Heart right ventricle (tissue), 16 donors: Measurements from ENCODE around the gene DHRS13. TPM values are rescaled to one million over a fixed set of nuclear protein-coding genes. Genes with fewer than 3 reads are reported as not detected.
A peak's percentile ranks its signal among the peaks of the same experiment; 100 is the strongest.
"Not testable (repeated sequence)": the region's sequence is repeated elsewhere in the genome, so short reads cannot be mapped to it uniquely, and the experiment has no call there.

Experiments used
- ATAC-seq, 8 donors: fragments of 200-7000 bp; cut with Tn5 transposase; one replicate each; pipeline ENCODE4 v1.9.1; 2020; ENCODE audit warnings: mild to moderate bottlenecking in 8 of 8, moderate library complexity in 8 of 8, moderate number of reproducible peaks in 1 of 8
- DNase-seq, 2 donors: peaks; one replicate each; pipeline ENCODE4 v3.0.0-alpha.2; 2020
- H3K27ac ChIP-seq, 10 donors: fragments of 200-600 bp; sonication (generic) in 2 of 10; one replicate each; pipeline versions ENCODE4 v1.5.0 to v1.8.0; 2020 to 2022; ENCODE audit warnings: mild to moderate bottlenecking in 3 of 10
- H3K27me3 ChIP-seq, 7 donors: fragments of 200-600 bp; one replicate each; pipeline ENCODE4 v1.8.0; 2021 to 2022; ENCODE audit warnings: mild to moderate bottlenecking in 2 of 7
- H3K36me3 ChIP-seq, 9 donors: fragments of 200-600 bp; sonication (generic) in 1 of 9; one replicate each; pipeline versions ENCODE4 v1.5.0 to v1.8.0; 2020 to 2022; ENCODE audit warnings: mild to moderate bottlenecking in 2 of 9
- H3K4me1 ChIP-seq, 9 donors: fragments of 200-600 bp; sonication (generic) in 1 of 9; one replicate each; pipeline versions ENCODE4 v1.5.0 to v1.8.0; 2020 to 2022; ENCODE audit warnings: mild to moderate bottlenecking in 4 of 9
- H3K4me3 ChIP-seq, 10 donors: fragments of 200-600 bp; sonication (generic) in 2 of 10; one replicate each; pipeline versions ENCODE4 v1.5.0 to v1.8.0; 2020 to 2022; ENCODE audit warnings: mild to moderate bottlenecking in 7 of 10, moderate library complexity in 2 of 10
- H3K9me3 ChIP-seq, 11 donors: fragments of 200-600 bp in 10 of 11; sonication (generic) in 2 of 11; one replicate each; pipeline versions ENCODE4 v1.5.0 to v1.8.0; 2013 to 2022; ENCODE audit warnings: mild to moderate bottlenecking in 2 of 11, control low read depth in 1 of 11, moderate library complexity in 1 of 11
- CTCF ChIP-seq, 9 donors: fragments of 200-600 bp; sonication (generic) in 2 of 9; IDR thresholded peaks; one replicate each; pipeline versions ENCODE4 v1.5.0 to v1.8.0; 2021 to 2022; ENCODE audit warnings: antibody characterized with exemption in 9 of 9, mild to moderate bottlenecking in 5 of 9, moderate library complexity in 1 of 9
- WGBS, 2 donors: extraction: QIAGEN DNeasy Blood & Tissue Kit; methylation state at CpG; one replicate each; pipeline ENCODE4 v1.1.7; 2013; ENCODE audit warnings: inconsistent platforms in 1 of 2; 5-methylcytosine and 5-hydroxymethylcytosine counted together
- intact Hi-C, 10 donors: fragments of 100-400 bp; cut with DNase I; formaldehyde crosslinking; loops; one replicate each; pipeline versions ENCODE4 v1.11.1 to v1.14.2; 2022
- polyA plus RNA-seq, 2 donors: library from polyadenylated mRNA; stranded (reverse); fragments of 200-250 nt; gene quantifications; one replicate each; pipeline ENCODE4 v1.2.3, GENCODE V29; 2013
- total RNA-seq, 10 donors: library from RNA; stranded (reverse); fragmentation: NEBNext Ultra II Directional in 3 of 10; extraction: Animal tissue kit (Norgen Biotek cat#: 25700) in 3 of 10; gene quantifications; one replicate each; pipeline versions ENCODE4 v1.2.1 to v1.2.4, GENCODE V29; 2021 to 2023
- donor health status: Arrhythmogenic right ventricular cardiomyopathy.
- donor health status: ischemic (EF 13 %, LVEDD 7.1; RV severe dilation, severe dysfunction).
- donor health status: healthy with polysubstance abuse.
- donor health status: DM: no; HTN: yes; CAD: no.
- donor health status: DM: no; HTN: no; CAD: no.
- donor health status: ischemic (EF 25% LVEDD 6.9; RV normal size, moderate dysfunction).
- donor health status: ischemic (EF 25% LVEDD 5.7; RV mildly dilated, moderate dysfunction).
- donor health status: healthy.
- donor health status: DM: yes; HTN: yes; CAD: no.
- donor health status: Ischemic cardiomyopathy.
- donor health status: ischemic (EF 35%, LVEDD 5.7; RV mildly dilated, moderate dysfunction).
- donor health status: nonischemic (EF 11% LVEDD 7.7; RV severe dilation, severe dysfunction).
- donor health status: DM: yes; HTN: yes; CAD: no.
- donor health status: PGD.
- donor health status: ischemic (EF 29% LVEDD 5.4; RV normal size, mild dysfunction).
- donor health status: nonischemic (EF 23%, LVEDD 6.1; RV moderate dilation, normal function).

DHRS13 gene
- total and polyA plus RNA-seq, 12 donors = 1.1 to 5.6 (median 2.6) TPM

- H3K27ac ChIP-seq = peak within 1 kb of the TSS; percentile 44 to 87 (median 75)
- H3K36me3 ChIP-seq = peaks cover 0 to 38% (median 17%) of the 10 kb centered on the region in 9 donors
- ATAC-seq = peak; percentile 98 to 100 (median 99)
- H3K27me3 ChIP-seq = no peaks in the 10 kb centered on the region
- TF ChIP-seq CTCF (IDR thresholded peaks at IDR 0.05) = no peak
- intact Hi-C loops = loop anchor here in 6 of 10 donors (5.0 to 10.0 kb wide), 5 partner anchors 43 to 90 kb away; partner anchors contain the start of genes DHRS13 (in 2 of the 6) and FLOT2 (in 2 of the 6)
- peaks cover 5 to 16% (median 12%) of the 10 kb centered on the region in 9 donors for H3K4me1 ChIP-seq
- WGBS, 2 donors = 0 to 1% methylated on average over 42 of the region's 42 CpGs
- peak; percentile 76 to 87 for DNase-seq
- H3K4me3 ChIP-seq = peak within 1 kb of the TSS; percentile 68 to 98 (median 80)
- H3K9me3 ChIP-seq = no peaks in the 10 kb centered on the region
These were observed 48.2 kb downstream of the DHRS13 start, which contains the start of gene ERAL1 for GRCh38 chr17:28854457-28855335. TSS of gene ERAL1 (plus strand) at chr17:28855016. CDS start at chr17:28855035, 19 bp downstream.

DNA sequence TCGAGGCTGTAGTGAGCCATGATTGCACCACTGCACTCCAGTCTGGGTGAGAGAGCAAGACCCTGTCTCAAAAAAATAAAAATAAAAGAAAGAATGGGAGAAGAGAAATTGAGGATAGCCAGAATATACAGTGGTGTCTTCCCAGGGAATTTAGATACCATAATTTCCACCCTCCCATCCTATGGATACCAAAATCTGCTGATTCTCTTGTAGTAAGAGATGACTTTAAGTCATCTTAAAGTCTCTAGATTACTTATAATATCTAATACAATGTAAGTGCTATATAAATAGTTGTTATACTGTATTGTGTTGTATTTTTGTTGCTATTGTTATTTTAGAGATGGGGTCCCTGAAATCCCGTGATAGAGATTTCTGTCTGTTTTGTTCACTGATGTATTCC lies 49.6 kb downstream of the DHRS13 start:
- no peak for ATAC-seq
- intact Hi-C loops = loop anchor here in 4 of 10 donors (5.0 to 10.0 kb wide), 4 partner anchors 49 to 88 kb away; partner anchors contain the start of gene DHRS13 (in 2 of the 4)
- Histone ChIP-seq H3K27me3 (no peaks in the 10 kb centered on the region), H3K4me3 (no peak overlapping the region), H3K27ac (no peak overlapping the region), H3K36me3 (peaks cover 0 to 24% (median 9%) of the 10 kb centered on the region in 9 donors), H3K4me1 (peaks cover 5 to 16% (median 12%) of the 10 kb centered on the region in 9 donors), H3K9me3 (no peaks in the 10 kb centered on the region)
- no peak for TF ChIP-seq CTCF (IDR thresholded peaks at IDR 0.05)
- DNase-seq = no peak
- WGBS, 2 donors = 92 to 95% methylated on average over 2 of the region's 2 CpGs

GRCh38 chr17:28849281-28849680 lies 53.6 kb downstream of the DHRS13 start:
- H3K4me1 ChIP-seq = peaks cover 0 to 4% (median 3%) of the 10 kb centered on the region in 9 donors
- DNase-seq (no peak), ATAC-seq (peak in 3 of 8 donors; percentile 40 to 71 (median 51))
- H3K27me3 ChIP-seq = no peaks in the 10 kb centered on the region
- H3K36me3 ChIP-seq = no peaks in the 10 kb centered on the region
- 70 to 73% methylated on average over 5 of the region's 5 CpGs for WGBS, 2 donors
- no peaks in the 10 kb centered on the region for H3K9me3 ChIP-seq
- H3K4me3 ChIP-seq = no peak overlapping the region
- no peak overlapping the region for H3K27ac ChIP-seq
- intact Hi-C loops = loop anchor here in 4 of 10 donors (10.0 kb wide), 2 partner anchors 84 to 96 kb away; no protein-coding TSS in a partner anchor
- peak in 3 of 9 donors; percentile 19 to 28 (median 25) for TF ChIP-seq CTCF (IDR thresholded peaks at IDR 0.05)

DNA sequence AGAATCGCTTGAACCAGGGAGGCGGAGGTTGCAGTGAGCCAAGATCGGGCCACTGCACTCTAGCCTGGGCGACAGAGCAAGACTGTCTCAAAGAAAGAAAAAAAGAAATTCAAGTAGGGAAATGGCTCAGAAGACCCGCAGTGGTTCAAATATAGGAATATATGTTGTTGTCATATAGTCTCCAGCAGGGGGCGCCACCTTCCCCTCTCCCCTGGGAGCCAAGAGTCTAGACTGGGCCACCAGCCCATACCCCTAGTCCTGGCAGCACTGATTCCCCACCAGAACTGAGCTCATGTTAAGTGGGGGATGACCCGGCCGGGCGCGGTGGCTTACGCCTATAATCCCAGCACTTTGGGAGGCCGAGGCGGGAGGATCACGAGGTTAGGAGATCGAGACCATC lies 54.2 kb downstream of the DHRS13 start:
- not testable (repeated sequence) for H3K4me3 ChIP-seq, H3K27me3 ChIP-seq, H3K36me3 ChIP-seq, H3K27ac ChIP-seq, H3K9me3 ChIP-seq, H3K4me1 ChIP-seq
- DNase-seq (peak in 1 of 2 donors; percentile 18), ATAC-seq (peak in 4 of 8 donors; percentile 31 to 62 (median 38))
- 87 to 90% methylated on average over 15 of the region's 15 CpGs for WGBS, 2 donors
- TF ChIP-seq CTCF (IDR thresholded peaks at IDR 0.05) = peak in 8 of 9 donors; percentile 25 to 56 (median 34)
- intact Hi-C loops = loop anchor here in 4 of 10 donors (10.0 kb wide), 2 partner anchors 84 to 96 kb away; no protein-coding TSS in a partner anchor
